ENCODE data around the gene ANKRD2. TPM values are rescaled to one million over a fixed set of nuclear protein-coding genes. Genes with fewer than 3 reads are reported as not detected.

Gene ANKRD2
- total RNA-seq, 1 donor from 2014 or later = not detected

- no peaks in the 10 kb centered on the region for H3K27me3 ChIP-seq
- H3K9me3 ChIP-seq = no peaks in the 10 kb centered on the region
- TF ChIP-seq CTCF (IDR thresholded peaks at IDR 0.05) = no peak
- no peak for DNase-seq (ENCODE audit: low spot score in 2 of 2)
- no peak overlapping the region for H3K27ac ChIP-seq
- H3K4me3 ChIP-seq = no peak overlapping the region
- H3K4me1 ChIP-seq = peaks cover 0 to 8% of the 10 kb centered on the region in 2 donors
- intact Hi-C loops (cut with DNase I) = no loop called here
- H3K36me3 ChIP-seq = peaks cover 3 to 6% of the 10 kb centered on the region in 2 donors
These were observed 9.2 kb upstream of the ANKRD2 start for GRCh38 chr10:97563337-97563736.

GRCh38 chr10:97564776-97565175, 7.8 kb upstream of the ANKRD2 start:
- H3K27me3 ChIP-seq = no peaks in the 10 kb centered on the region
- DNase-seq (ENCODE audit: low spot score in 2 of 2) = no peak
- H3K27ac ChIP-seq = no peak overlapping the region
- no peak for TF ChIP-seq CTCF (IDR thresholded peaks at IDR 0.05)
- H3K9me3 ChIP-seq = no peaks in the 10 kb centered on the region
- intact Hi-C loops (cut with DNase I) = no loop called here
- H3K4me1 ChIP-seq = peaks cover 0 to 8% of the 10 kb centered on the region in 2 donors
- peaks cover 15 to 19% of the 10 kb centered on the region in 2 donors for H3K36me3 ChIP-seq
- no peak overlapping the region for H3K4me3 ChIP-seq

- no peaks in the 10 kb centered on the region for H3K9me3 ChIP-seq
- peaks cover 23 to 33% of the 10 kb centered on the region in 2 donors for H3K36me3 ChIP-seq
- DNase-seq (ENCODE audit: low spot score in 2 of 2) = no peak
- no peak overlapping the region for H3K4me3 ChIP-seq
- intact Hi-C loops (cut with DNase I) = no loop called here
- no peak for TF ChIP-seq CTCF (IDR thresholded peaks at IDR 0.05)
- H3K27me3 ChIP-seq = no peaks in the 10 kb centered on the region
- H3K4me1 ChIP-seq = peaks cover 0 to 8% of the 10 kb centered on the region in 2 donors
- H3K27ac ChIP-seq = peak overlapping the region in 1 of 2 donors; percentile 7
These were observed 6.1 kb upstream of the ANKRD2 start for GRCh38 chr10:97566336-97566996.

GRCh38 chr10:97567891-97568290, 4.7 kb upstream of the ANKRD2 start:
- peaks cover 26 to 33% of the 10 kb centered on the region in 2 donors for H3K36me3 ChIP-seq
- H3K27me3 ChIP-seq = no peaks in the 10 kb centered on the region
- TF ChIP-seq CTCF (IDR thresholded peaks at IDR 0.05) = no peak
- H3K4me3 ChIP-seq = no peak overlapping the region
- intact Hi-C loops (cut with DNase I) = no loop called here
- H3K9me3 ChIP-seq = no peaks in the 10 kb centered on the region
- peaks cover 9 to 15% of the 10 kb centered on the region in 2 donors for H3K4me1 ChIP-seq
- H3K27ac ChIP-seq = no peak overlapping the region
- DNase-seq (ENCODE audit: low spot score in 2 of 2) = no peak

- H3K27ac ChIP-seq = no peak overlapping the region
- no peak for DNase-seq (ENCODE audit: low spot score in 2 of 2)
- H3K4me3 ChIP-seq = no peak overlapping the region
- H3K4me1 ChIP-seq = peaks cover 10 to 19% of the 10 kb centered on the region in 2 donors
- no peak for TF ChIP-seq CTCF (IDR thresholded peaks at IDR 0.05)
- no peaks in the 10 kb centered on the region for H3K9me3 ChIP-seq
- intact Hi-C loops (cut with DNase I) = no loop called here
- H3K36me3 ChIP-seq = peaks cover 26 to 33% of the 10 kb centered on the region in 2 donors
- no peaks in the 10 kb centered on the region for H3K27me3 ChIP-seq
These were observed 2.3 kb upstream of the ANKRD2 start for GRCh38 chr10:97570146-97570788.

All from ascending aorta (tissue), 2 donors.